Measurements from ENCODE around the gene NIM1K. TPM values are rescaled to one million over a fixed set of nuclear protein-coding genes. Genes with fewer than 3 reads are reported as not detected.

NIM1K gene
- total and polyA plus RNA-seq, 2 donors (not counting 1 experiment from before 2014, with no cell fraction given), result 1.7 to 14.7 TPM

GRCh38 chr5:43209833-43210232, 17.8 kb downstream of the NIM1K start:
- H3K9ac ChIP-seq (ENCODE audit: insufficient read depth, low read length), result no peak overlapping the region
- H3K36me3 ChIP-seq (ENCODE audit: control insufficient read depth, insufficient read depth, low read length), result no peaks in the 10 kb centered on the region
- no peaks in the 10 kb centered on the region for H3K27me3 ChIP-seq (ENCODE audit: control insufficient read depth, insufficient read depth, low read length)
- no peaks in the 10 kb centered on the region for H3K79me2 ChIP-seq (ENCODE audit: control insufficient read depth, insufficient read depth, low read length)
- H3K4me2 ChIP-seq (ENCODE audit: extremely low read depth, insufficient read depth, low read length), result no peak overlapping the region
- DNase-seq (ENCODE audit: low read depth in 2 of 2), result no peak
- H4K20me1 ChIP-seq (ENCODE audit: control insufficient read depth, extremely low read depth, insufficient read depth, low read length), result no peaks in the 10 kb centered on the region
- H3K27ac ChIP-seq (ENCODE audit: insufficient read depth, low read length), result no peak overlapping the region
- no peaks in the 10 kb centered on the region for H3K4me1 ChIP-seq (ENCODE audit: control insufficient read depth, extremely low read depth, insufficient read depth, low read length)
- no peak overlapping the region for H3K4me3 ChIP-seq (replicated peaks in 1 of 4; ENCODE audit: control extremely low read depth in 1 of 4, insufficient read depth in 1 of 4, low read depth in 3 of 4, low read length in 4 of 4)
- TF ChIP-seq EZH2 (IDR thresholded peaks at IDR 0.05; ENCODE audit: low read length, missing control alignments), result no peak
- TF ChIP-seq, protein P1, sequence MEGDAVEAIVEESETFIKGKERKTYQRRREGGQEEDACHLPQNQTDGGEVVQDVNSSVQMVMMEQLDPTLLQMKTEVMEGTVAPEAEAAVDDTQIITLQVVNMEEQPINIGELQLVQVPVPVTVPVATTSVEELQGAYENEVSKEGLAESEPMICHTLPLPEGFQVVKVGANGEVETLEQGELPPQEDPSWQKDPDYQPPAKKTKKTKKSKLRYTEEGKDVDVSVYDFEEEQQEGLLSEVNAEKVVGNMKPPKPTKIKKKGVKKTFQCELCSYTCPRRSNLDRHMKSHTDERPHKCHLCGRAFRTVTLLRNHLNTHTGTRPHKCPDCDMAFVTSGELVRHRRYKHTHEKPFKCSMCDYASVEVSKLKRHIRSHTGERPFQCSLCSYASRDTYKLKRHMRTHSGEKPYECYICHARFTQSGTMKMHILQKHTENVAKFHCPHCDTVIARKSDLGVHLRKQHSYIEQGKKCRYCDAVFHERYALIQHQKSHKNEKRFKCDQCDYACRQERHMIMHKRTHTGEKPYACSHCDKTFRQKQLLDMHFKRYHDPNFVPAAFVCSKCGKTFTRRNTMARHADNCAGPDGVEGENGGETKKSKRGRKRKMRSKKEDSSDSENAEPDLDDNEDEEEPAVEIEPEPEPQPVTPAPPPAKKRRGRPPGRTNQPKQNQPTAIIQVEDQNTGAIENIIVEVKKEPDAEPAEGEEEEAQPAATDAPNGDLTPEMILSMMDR (conservative IDR thresholded peaks at IDR 0.05 in 1 of 2, IDR thresholded peaks at IDR 0.05 in 1 of 2; ENCODE audit: low read depth in 1 of 2, low read length in 2 of 2), result no peak
- no peaks in the 10 kb centered on the region for H3K9me3 ChIP-seq (ENCODE audit: control insufficient read depth, insufficient read depth, low read depth, low read length)
- no peak overlapping the region for H2AFZ ChIP-seq (ENCODE audit: low read length)

GRCh38 chr5:43210570-43210969, 18.5 kb downstream of the NIM1K start:
- no peaks in the 10 kb centered on the region for H3K9me3 ChIP-seq (ENCODE audit: control insufficient read depth, insufficient read depth, low read depth, low read length)
- no peak overlapping the region for H3K4me3 ChIP-seq (replicated peaks in 1 of 4; ENCODE audit: control extremely low read depth in 1 of 4, insufficient read depth in 1 of 4, low read depth in 3 of 4, low read length in 4 of 4)
- no peak overlapping the region for H3K27ac ChIP-seq (ENCODE audit: insufficient read depth, low read length)
- H3K79me2 ChIP-seq (ENCODE audit: control insufficient read depth, insufficient read depth, low read length), result no peaks in the 10 kb centered on the region
- DNase-seq (ENCODE audit: low read depth in 2 of 2), result no peak
- H3K4me2 ChIP-seq (ENCODE audit: extremely low read depth, insufficient read depth, low read length), result no peak overlapping the region
- no peak overlapping the region for H3K9ac ChIP-seq (ENCODE audit: insufficient read depth, low read length)
- H3K36me3 ChIP-seq (ENCODE audit: control insufficient read depth, insufficient read depth, low read length), result no peaks in the 10 kb centered on the region
- no peak overlapping the region for H2AFZ ChIP-seq (ENCODE audit: low read length)
- H3K4me1 ChIP-seq (ENCODE audit: control insufficient read depth, extremely low read depth, insufficient read depth, low read length), result no peaks in the 10 kb centered on the region
- no peaks in the 10 kb centered on the region for H3K27me3 ChIP-seq (ENCODE audit: control insufficient read depth, insufficient read depth, low read length)
- H4K20me1 ChIP-seq (ENCODE audit: control insufficient read depth, extremely low read depth, insufficient read depth, low read length), result no peaks in the 10 kb centered on the region
- TF ChIP-seq, protein P1 (conservative IDR thresholded peaks at IDR 0.05 in 1 of 2, IDR thresholded peaks at IDR 0.05 in 1 of 2; ENCODE audit: low read depth in 1 of 2, low read length in 2 of 2), result no peak
- no peak for TF ChIP-seq EZH2 (IDR thresholded peaks at IDR 0.05; ENCODE audit: low read length, missing control alignments)

DNA sequence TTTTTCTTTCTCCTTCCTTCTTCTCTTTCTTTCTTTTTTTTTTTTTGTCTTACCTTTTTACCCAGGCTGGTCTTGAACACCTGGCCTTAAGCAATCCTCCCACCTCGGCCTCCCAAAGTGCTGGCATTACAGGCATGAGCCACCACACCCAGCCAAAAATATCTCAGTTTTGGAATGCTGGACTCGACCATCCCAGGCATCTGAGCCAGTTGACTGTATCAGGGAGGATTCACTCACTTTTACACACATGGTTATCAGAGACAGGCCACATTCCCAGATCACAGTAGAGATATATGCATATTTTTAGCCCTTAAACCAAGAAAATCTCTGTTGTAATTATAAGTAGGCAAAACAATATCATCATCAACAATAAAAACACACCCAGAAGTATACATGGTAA, 21.9 kb downstream of the NIM1K start:
- Histone ChIP-seq H4K20me1 (ENCODE audit: control insufficient read depth, extremely low read depth, insufficient read depth, low read length) (no peaks in the 10 kb centered on the region), H3K4me1 (ENCODE audit: control insufficient read depth, extremely low read depth, insufficient read depth, low read length) (no peaks in the 10 kb centered on the region), H3K9me3 (ENCODE audit: control insufficient read depth, insufficient read depth, low read depth, low read length) (no peaks in the 10 kb centered on the region), H2AFZ (ENCODE audit: low read length) (no peak overlapping the region), H3K4me2 (ENCODE audit: extremely low read depth, insufficient read depth, low read length) (no peak overlapping the region), H3K27ac (ENCODE audit: insufficient read depth, low read length) (no peak overlapping the region), H3K9ac (ENCODE audit: insufficient read depth, low read length) (no peak overlapping the region), H3K36me3 (ENCODE audit: control insufficient read depth, insufficient read depth, low read length) (no peaks in the 10 kb centered on the region), H3K4me3 (replicated peaks in 1 of 4; ENCODE audit: control extremely low read depth in 1 of 4, insufficient read depth in 1 of 4, low read depth in 3 of 4, low read length in 4 of 4) (no peak overlapping the region), H3K27me3 (ENCODE audit: control insufficient read depth, insufficient read depth, low read length) (no peaks in the 10 kb centered on the region), H3K79me2 (ENCODE audit: control insufficient read depth, insufficient read depth, low read length) (no peaks in the 10 kb centered on the region)
- no peak for DNase-seq (ENCODE audit: low read depth in 2 of 2)
- TF ChIP-seq EZH2 (IDR thresholded peaks at IDR 0.05; ENCODE audit: low read length, missing control alignments), result no peak
- TF ChIP-seq, protein P1 (conservative IDR thresholded peaks at IDR 0.05 in 1 of 2, IDR thresholded peaks at IDR 0.05 in 1 of 2; ENCODE audit: low read depth in 1 of 2, low read length in 2 of 2), result no peak

All from fibroblast of lung (primary cell).